ENCODE results near the gene DEFB127.

DNA sequence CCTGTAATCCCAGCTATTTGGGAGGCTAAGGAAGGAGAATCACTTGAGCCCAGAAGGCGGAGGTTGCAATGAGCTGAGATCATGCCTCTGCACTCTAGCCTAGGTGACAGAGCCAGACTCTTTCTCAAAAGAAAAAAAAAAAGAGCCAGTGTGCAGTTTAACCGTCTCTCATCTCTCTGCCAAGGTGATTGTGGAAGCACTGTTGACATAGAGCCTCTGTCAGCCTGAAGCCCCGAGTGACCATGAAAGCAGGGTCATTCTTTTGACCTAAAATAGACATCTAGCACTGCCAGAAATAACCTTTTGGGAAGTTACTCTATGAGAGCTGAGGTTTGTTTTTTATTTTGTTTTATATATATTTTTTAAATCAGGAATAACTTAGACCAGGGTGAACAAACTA is 7.4 kb downstream of the DEFB127 start:
- TF ChIP-seq POLR2A (IDR thresholded peaks at IDR 0.05; ENCODE audit: low read length) (no peak), GATA1 (IDR thresholded peaks at IDR 0.05; ENCODE audit: low read depth, low read length) (no peak)

All from erythroblast (primary cell).